ES-I3 (cell line): ENCODE measurements around the gene PRAC1.

Experiments
- H3K36me3 ChIP-seq: 2 replicates; pipeline ENCODE4 v1.6.1; 2013; ENCODE audit warnings: mild to moderate bottlenecking, low read length, control low read depth, moderate library complexity; ENCODE audit not compliant: insufficient read depth
- H3K4me1 ChIP-seq: 2 replicates; pipeline ENCODE4 v1.6.1; 2013; ENCODE audit warnings: mild to moderate bottlenecking, control low read depth, low read length; ENCODE audit not compliant: insufficient read depth
- H3K9ac ChIP-seq: 2 replicates; pipeline ENCODE4 v1.6.1; 2013; ENCODE audit warnings: low read depth, mild to moderate bottlenecking, low read length, moderate library complexity
- H3K9me3 ChIP-seq: 2 replicates; pipeline ENCODE4 v1.6.1; 2013; ENCODE audit warnings: mild to moderate bottlenecking, low read length, moderate library complexity; ENCODE audit not compliant: control insufficient read depth, insufficient read depth

PRAC1 gene

GRCh38 chr17:48735062-48735351, 12.7 kb upstream of the PRAC1 start:
- H3K36me3 ChIP-seq: no peaks in the 10 kb centered on the region
- peaks cover 3% of the 10 kb centered on the region for H3K4me1 ChIP-seq
- no peaks in the 10 kb centered on the region for H3K9me3 ChIP-seq
- H3K9ac ChIP-seq: no peak overlapping the region

GRCh38 chr17:48734333-48735061, 12.2 kb upstream of the PRAC1 start:
- H3K4me1 ChIP-seq: peaks cover 3% of the 10 kb centered on the region
- H3K9me3 ChIP-seq: no peaks in the 10 kb centered on the region
- no peak overlapping the region for H3K9ac ChIP-seq
- H3K36me3 ChIP-seq: no peaks in the 10 kb centered on the region

- no peaks in the 10 kb centered on the region for H3K9me3 ChIP-seq
- H3K36me3 ChIP-seq: no peaks in the 10 kb centered on the region
- no peak overlapping the region; the same call in 1 of the 2 replicates for H3K9ac ChIP-seq
- peaks cover 3% of the 10 kb centered on the region for H3K4me1 ChIP-seq
Observed at GRCh38 chr17:48733632-48734328, 11.5 kb upstream of the PRAC1 start.

GRCh38 chr17:48732688-48733629, 10.6 kb upstream of the PRAC1 start:
- H3K4me1 ChIP-seq: peaks cover 3% of the 10 kb centered on the region
- H3K9ac ChIP-seq: no peak overlapping the region; the same call in 1 of the 2 replicates

GRCh38 chr17:48731355-48731754, 9.0 kb upstream of the PRAC1 start:
- Histone ChIP-seq H3K4me1 (peaks cover 3% of the 10 kb centered on the region), H3K36me3 (no peaks in the 10 kb centered on the region), H3K9me3 (no peaks in the 10 kb centered on the region), H3K9ac (no peak overlapping the region)

More at GRCh38 chr17:48732688-48733629, 10.6 kb upstream of the PRAC1 start:
- Histone ChIP-seq H3K9me3 (no peaks in the 10 kb centered on the region), H3K36me3 (no peaks in the 10 kb centered on the region)

GRCh38 chr17:48730240-48730550, 7.9 kb upstream of the PRAC1 start:
- no peaks in the 10 kb centered on the region for H3K9me3 ChIP-seq
- peaks cover 3% of the 10 kb centered on the region for H3K4me1 ChIP-seq
- H3K36me3 ChIP-seq: no peaks in the 10 kb centered on the region
- H3K9ac ChIP-seq: no peak overlapping the region

GRCh38 chr17:48729335-48730239, 7.3 kb upstream of the PRAC1 start:
- H3K36me3 ChIP-seq: no peaks in the 10 kb centered on the region
- peak overlapping the region; percentile 0; the same call in 1 of the 2 replicates for H3K9ac ChIP-seq
- peaks cover 3% of the 10 kb centered on the region for H3K4me1 ChIP-seq
- no peaks in the 10 kb centered on the region for H3K9me3 ChIP-seq

DNA sequence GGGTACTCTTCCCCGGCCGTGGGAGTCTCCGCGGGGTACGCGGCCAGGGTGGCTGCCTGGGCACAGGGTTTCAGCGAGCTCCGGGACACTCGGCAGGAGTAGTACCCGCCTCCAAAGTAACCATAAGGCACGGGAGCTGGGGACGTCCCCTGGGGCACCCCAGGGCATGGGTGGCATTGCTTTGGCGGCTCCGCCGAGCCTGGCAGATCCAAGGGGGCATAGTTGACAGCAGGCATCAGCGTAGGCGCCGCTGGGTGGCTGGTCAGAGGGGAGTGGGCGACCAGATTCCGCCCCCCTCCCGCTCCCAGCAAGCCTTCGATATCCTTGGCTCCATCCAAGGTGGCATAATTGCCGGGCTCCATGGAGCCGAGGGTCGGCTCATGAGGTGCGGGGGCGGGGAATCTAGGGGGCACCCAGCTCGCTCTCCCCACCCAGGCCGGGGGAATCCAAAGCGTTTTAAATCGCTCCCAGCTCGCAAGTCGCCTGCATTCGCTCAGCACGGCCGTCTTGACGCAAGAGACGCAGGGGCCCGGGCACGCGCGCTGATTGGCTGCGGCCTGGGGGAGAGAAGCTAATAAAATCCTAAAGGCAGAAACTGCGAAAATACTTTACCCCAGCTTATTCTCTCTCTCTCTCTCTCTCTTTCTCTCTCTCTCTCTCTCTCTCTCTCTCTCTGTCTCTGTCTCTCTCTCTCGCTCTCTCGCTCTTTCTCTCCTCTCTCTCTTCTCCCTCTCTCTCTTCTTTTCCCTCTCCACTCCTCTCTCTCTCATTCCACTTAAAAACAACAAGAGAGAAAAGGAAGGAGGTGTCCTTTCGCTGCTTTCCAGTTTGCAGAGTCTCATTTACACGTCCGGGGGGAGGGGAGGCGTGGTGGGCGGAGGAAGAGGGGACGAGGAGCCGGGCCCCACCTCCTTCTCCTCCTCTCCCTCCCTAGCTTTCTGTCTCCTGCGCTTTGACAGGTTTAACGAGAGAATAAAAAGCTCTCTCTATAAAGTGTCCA, 6.2 kb upstream of the PRAC1 start, which contains the start of gene HOXB13:
HOXB13 (minus strand) TSS at position 519 of the 1,000 bp plus-strand sequence; CDS start at position 362, 157 bp downstream.
- peaks cover 7% of the 10 kb centered on the region for H3K4me1 ChIP-seq
- H3K9me3 ChIP-seq: no peaks in the 10 kb centered on the region
- no peaks in the 10 kb centered on the region for H3K36me3 ChIP-seq
- H3K9ac ChIP-seq: peak within 1 kb of the TSS; percentile 57; the same call in 1 of the 2 replicates

- peaks cover 5% of the 10 kb centered on the region for H3K4me1 ChIP-seq
- no peaks in the 10 kb centered on the region for H3K36me3 ChIP-seq
- no peaks in the 10 kb centered on the region for H3K9me3 ChIP-seq
- H3K9ac ChIP-seq: no peak overlapping the region; the same call in 1 of the 2 replicates
Observed at GRCh38 chr17:48727415-48728175, 5.3 kb upstream of the PRAC1 start.

GRCh38 chr17:48726916-48727286, 4.6 kb upstream of the PRAC1 start:
- H3K9ac ChIP-seq: no peak overlapping the region
- peaks cover 4% of the 10 kb centered on the region; the same call in 1 of the 2 replicates for H3K4me1 ChIP-seq
- no peaks in the 10 kb centered on the region for H3K9me3 ChIP-seq
- H3K36me3 ChIP-seq: no peaks in the 10 kb centered on the region

- Histone ChIP-seq H3K9ac (no peak overlapping the region), H3K36me3 (no peaks in the 10 kb centered on the region), H3K4me1 (peaks cover 4% of the 10 kb centered on the region; the same call in 1 of the 2 replicates), H3K9me3 (no peaks in the 10 kb centered on the region)
Observed at GRCh38 chr17:48726114-48726915, 4.0 kb upstream of the PRAC1 start.
